Measurements from ENCODE around the gene CDSN.
"Not testable (repeated sequence)": the region's sequence is repeated elsewhere in the genome, so short reads cannot be mapped to it uniquely, and the experiment has no call there.

The CDSN gene

DNA sequence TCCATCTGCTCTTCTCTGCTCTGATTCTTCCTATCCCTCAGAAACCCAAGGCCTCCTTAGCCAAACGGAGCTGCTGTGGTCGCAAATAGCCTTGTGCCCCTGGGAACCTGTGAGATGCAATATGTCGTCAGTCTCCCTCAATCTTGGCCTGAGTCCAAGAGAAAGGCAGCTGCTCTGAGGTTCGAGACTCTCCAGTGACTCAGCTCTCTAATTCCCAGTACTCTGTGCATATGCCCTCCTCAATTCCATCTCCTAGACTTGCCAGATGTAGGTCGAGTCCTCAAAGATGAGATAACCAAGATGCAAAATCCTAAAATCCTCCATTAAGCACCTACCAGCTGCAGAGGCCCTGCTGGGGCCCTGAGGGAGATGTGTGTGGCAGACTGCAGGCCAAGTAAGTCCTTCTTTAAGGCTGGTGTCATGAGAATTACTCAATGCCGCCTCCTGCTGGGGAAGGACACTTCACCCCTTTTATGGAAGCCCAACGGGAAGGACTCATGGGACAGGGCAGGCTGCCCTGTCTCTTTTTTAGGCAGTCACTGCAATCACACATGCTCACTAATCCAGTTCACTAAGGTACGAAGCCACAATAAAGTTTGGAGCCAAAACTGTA is 36.4 kb downstream of the CDSN start:
- no peak for DNase-seq

DNA sequence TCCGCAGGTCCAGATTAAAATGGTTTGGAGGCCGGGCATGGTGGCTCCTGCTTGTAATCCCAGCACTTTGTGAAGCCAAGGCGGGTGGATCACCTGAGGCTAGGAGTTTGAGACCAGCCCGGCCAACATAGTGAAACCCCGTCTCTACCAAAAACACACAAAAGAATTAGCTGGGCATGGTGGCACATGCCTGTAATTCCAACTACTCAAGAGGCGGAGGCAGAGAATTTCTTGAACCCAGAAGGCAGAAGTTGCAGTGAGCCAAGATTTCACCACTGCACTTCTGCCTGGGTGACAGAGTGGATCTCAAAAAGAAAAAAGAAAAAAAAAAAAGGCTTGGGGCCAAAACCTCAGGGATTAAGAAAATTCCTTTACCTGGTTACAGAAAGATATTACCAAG is 38.4 kb downstream of the CDSN start:
- DNase-seq: no peak

DNA sequence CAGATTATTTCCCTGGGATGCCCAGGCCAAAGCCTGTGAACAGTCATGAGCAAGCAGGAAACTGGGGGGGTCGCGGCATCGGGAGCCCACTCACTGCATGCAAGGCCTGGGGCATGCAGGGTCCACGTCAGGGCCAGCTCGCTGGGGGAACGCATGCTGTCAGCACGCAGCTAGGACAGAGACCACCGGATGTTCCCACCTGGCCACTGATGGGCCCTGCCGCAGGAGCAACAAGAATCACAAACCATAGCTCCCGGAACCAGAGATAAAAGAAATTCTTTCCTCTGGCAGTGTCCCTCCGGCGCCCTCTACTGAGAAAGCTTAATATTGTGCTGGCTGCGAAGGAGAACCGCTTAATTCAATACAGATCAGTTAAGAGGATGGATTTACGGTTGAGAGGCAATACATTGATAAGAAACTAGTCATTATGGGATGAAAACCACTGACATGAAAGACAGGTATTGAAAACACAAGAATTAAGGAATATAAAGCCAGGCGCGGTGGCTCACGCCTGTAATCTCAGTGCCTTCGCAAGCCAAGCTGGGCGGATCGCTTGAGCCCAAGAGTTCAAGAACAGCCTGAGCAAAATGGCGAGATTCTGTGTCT is 40.5 kb downstream of the CDSN start:
- peak; percentile 46 for DNase-seq

DNA sequence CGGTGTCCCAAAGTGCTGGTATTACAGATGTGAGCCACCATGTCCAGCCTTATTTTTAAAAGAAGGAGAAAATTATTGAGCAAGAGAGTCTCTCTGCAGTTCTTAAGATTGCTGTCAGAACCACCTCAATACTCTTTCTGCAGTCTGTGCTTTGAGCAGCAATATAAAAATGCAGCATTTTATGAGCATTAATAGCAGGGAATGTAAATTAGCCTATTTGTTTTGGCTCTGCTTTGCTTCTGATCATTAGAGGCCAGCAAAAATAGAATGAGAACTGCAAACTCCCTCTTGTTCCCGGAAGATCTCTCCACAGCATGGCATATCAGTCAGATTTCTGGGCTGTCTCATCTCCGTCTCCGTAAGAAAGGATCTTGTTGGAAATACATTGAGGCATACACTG is 43.6 kb downstream of the CDSN start:
- DNase-seq: no peak

DNA sequence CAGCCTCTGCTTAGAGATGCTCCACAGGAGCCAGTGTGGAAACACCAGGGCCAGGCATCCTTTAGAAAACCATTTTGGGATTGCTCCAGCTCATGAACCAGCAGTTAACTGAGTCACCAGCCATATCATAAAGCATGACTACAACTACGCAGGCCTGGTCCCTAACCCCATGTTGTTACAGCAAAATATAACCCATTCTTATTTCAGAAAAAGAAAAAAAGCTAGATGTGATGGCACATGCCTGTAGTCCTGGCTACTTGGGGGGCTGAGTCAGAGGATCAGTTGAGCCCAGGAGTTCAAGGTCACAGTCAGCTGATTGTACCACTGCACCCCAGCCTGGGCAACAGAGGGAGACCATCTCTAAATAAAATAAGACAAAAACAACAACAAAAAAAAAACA is 44.7 kb downstream of the CDSN start:
- DNase-seq: no peak

DNA sequence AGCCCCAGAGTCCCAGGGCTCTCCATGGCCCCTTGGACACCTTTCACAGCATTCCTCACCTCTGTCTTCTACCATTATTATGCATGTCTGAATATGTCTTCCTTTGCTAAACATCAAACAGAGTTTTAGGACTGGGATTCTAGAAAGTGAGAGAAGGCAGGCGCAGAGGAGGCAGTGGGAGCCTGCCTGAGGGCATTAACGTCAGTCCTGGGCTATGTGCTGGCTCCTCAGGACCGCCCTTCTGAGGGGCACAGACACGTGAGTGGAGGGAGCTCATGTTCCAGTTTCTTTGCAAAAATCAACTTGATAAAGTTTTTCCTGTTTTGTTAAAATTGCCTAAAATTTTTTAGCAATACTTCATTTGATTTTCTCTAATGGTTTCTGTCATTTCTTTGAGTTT is 45.8 kb downstream of the CDSN start:
- no peak for DNase-seq

DNA sequence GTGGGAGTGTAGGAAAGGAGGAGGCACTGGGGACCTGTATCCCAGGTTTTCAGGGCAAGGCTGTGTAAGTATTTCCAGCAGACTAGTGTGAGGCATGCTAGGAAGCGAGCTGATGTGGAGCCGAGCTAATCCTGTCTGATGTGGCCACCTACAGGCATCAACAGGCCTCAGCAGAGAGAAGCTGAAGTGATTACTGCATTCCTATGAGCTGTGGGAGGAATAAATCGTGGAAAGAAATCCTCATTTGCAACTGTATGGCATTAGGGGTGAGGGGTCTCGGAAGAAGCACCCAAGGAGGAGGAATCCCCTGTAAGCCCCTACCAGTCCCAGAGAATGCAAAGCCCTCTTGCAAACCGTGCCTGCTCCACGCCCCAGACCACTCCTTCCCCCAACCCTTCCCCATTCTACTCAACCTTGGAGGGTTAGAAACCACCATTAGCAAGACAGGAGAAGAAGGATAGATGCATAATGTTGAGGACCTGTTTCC is 49.5 kb downstream of the CDSN start:
- DNase-seq: no peak

DNA sequence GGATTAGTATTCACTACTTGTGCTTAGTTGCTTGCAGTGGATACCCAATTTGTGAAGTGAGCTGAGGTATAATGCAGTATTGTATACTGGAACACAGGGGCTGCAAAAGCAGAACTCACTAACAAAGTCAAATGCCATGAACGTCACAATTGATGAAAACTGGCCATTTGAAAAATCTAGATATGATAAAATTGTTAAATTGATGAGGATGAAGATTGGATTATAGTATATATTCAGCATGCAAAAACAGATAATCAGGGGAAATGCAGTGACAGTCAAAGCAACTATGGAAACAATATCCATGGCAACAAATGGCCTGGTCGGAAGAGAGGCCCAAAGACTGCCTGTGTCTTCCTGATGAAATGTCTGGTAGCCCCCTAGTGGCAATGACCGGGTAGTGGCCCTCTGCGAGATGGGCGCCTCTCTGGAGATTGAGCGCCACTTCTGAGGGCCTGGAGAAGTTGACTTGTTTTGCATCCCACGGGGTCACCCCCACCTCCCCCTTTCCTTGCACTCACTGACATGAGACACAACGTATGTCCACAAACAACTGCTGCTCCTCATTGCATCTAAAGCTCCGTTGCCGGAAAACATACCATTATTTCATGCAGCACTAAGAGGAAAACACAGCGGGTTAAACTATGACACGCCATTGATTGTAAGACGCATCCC is 51.4 kb downstream of the CDSN start:
- peak; percentile 38 for DNase-seq

DNA sequence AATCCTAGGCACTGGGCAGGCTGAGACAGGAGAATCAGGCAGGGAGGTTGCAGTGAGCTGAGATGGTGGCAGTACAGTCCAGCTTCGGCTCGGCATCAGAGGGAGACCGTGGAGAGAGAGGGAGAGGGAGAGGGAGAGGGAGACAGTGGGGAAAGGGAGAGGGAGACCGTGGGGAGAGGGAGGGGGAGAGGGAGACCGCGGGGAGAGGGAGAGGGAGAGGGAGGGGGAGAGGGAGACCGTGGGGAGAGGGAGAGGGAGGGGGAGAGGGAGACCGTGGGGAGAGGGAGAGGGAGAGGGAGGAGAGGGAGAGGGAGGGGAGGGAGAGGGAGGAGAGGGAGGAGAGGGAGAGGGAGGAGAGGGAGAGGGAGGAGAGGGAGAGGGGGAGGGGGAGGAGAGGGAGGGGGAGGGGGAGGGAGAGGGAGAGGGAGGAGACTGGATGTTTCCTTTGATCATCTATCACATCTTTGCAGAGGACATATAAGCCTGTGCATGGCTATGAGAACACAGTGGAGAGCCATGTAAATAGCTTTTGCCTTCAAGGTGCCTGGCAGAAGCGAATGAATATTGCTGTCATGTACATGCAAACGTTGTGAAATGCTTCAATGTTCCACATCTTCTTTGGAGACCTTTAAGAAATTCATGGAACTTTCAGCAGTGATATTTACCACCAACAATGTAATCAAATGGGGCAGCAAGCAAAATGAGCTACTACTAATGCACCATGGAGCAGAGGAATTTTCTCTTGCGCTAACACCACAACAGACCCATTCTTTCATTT is 52.2 kb downstream of the CDSN start:
- DNase-seq: not testable (repeated sequence)

DNA sequence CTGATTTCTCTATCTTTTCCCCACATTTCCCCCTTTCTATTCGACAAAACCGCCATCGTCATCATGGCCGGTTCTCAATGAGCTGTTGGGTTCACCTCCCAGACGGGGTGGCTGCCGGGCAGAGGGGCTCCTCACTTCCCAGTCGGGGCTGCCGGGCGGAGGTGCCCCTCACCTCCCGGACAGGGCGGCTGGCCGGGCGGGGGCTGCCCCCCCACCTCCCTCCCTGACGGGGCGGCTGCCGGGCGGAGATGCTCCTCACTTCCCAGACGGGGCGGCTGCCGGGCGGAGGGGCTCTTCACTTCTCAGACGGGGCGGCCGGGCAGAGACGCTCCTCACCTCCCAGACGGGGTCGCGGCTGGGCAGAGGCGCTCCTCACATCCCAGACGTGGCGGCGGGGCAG is 53.2 kb downstream of the CDSN start:
- not testable (repeated sequence) for DNase-seq

DNA sequence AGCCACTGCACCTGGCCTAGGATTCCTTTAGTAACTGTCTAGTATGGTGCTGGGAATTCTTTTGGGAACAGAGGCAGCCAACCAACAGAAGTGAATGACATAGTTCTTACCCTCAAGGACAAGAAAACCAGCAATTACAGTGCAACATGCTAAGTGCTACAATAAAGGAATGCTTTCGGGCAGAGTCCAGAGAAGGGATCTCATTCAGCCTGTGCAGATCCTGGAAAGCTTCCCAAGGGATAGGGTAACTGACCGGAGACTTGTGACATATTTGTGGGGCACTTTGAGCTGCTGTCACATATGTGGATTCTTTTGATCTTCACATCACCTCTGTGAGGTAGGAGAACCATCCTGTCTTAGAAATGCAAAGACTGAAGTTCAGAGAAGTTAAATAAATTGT is 54.7 kb downstream of the CDSN start:
- DNase-seq: no peak

Measured in activated CD4-positive, alpha-beta T cell treated with anti-CD3 and anti-CD28 coated beads for 1 hour (primary cell).